Smooth muscle cell (in vitro differentiated cells): ENCODE results near the gene KLF6. TPM values are rescaled to one million over a fixed set of nuclear protein-coding genes. Genes with fewer than 3 reads are reported as not detected.
A peak's percentile ranks its signal among the peaks of the same experiment; 100 is the strongest.

Experiments used
- DNase-seq: peaks from one replicate; lab custom pipeline; 2025; ENCODE audit not compliant: unreplicated experiment; lab: John Stamatoyannopoulos, UW
- H2AFZ ChIP-seq: fragments of 200-600 bp; sonication (generic); 2 replicates; pipeline ENCODE4 v1.6.0; 2016; ENCODE audit warnings: antibody characterized with exemption, low read depth, mild to moderate bottlenecking
- H3F3A ChIP-seq: fragments of 200-600 bp; sonication (generic); 2 replicates; pipeline ENCODE4 v1.6.0; 2017; ENCODE audit warnings: antibody characterized with exemption, low read depth
- H3K27ac ChIP-seq: fragments of 200-600 bp; sonication (generic); 2 replicates; pipeline ENCODE4 v1.5.1; 2016; ENCODE audit warnings: low read depth, mild to moderate bottlenecking
- H3K27me3 ChIP-seq: fragments of 200-600 bp; sonication (generic); 2 replicates; pipeline ENCODE4 v1.6.1; 2016; ENCODE audit warnings: low read depth, mild to moderate bottlenecking
- H3K36me3 ChIP-seq: fragments of 200-600 bp; sonication (generic); 2 replicates; pipeline ENCODE4 v1.5.1; 2016; ENCODE audit warnings: low read depth
- H3K4me1 ChIP-seq: fragments of 200-600 bp; sonication (generic); 2 replicates; pipeline ENCODE4 v1.5.1; 2016; ENCODE audit warnings: low read depth
- H3K4me2 ChIP-seq: fragments of 200-600 bp; sonication (generic); 2 replicates; pipeline ENCODE4 v1.6.0; 2016; ENCODE audit warnings: mild to moderate bottlenecking
- H3K4me3 ChIP-seq: fragments of 200-600 bp; sonication (generic); 2 replicates; pipeline ENCODE4 v1.5.1; 2016; ENCODE audit warnings: mild to moderate bottlenecking
- H3K79me2 ChIP-seq: fragments of 200-600 bp; sonication (generic); 2 replicates; pipeline ENCODE4 v1.6.0; 2016; ENCODE audit warnings: low read depth, mild to moderate bottlenecking
- H3K9ac ChIP-seq: fragments of 200-600 bp; sonication (generic); 2 replicates; pipeline ENCODE4 v1.6.0; 2016; ENCODE audit warnings: low read depth
- H3K9me3 ChIP-seq: fragments of 200-600 bp; sonication (generic); replicated peaks from 2 replicates; pipeline ENCODE4 v1.5.1; 2016; ENCODE audit warnings: low read depth
- H4K20me1 ChIP-seq: fragments of 200-600 bp; sonication (generic); 2 replicates; pipeline ENCODE4 v1.6.0; 2016; ENCODE audit warnings: low read depth
- CTCF ChIP-seq: fragments of 200-600 bp; sonication (generic); IDR thresholded peaks from 2 replicates; pipeline ENCODE4 v1.5.1; 2017; ENCODE audit warnings: borderline replicate concordance, mild to moderate bottlenecking, antibody characterized with exemption; ENCODE audit not compliant: insufficient read depth, poor library complexity, severe bottlenecking
- WGBS: methylation state at CpG from one replicate; pipeline ENCODE4 v1.1.7; 2016; ENCODE audit warnings: low lambda C conversion rate; 5-methylcytosine and 5-hydroxymethylcytosine counted together
- polyA plus RNA-seq: library from polyadenylated mRNA; unstranded; fragments of >200 nt; fragmentation: Nextera tagmentation; extraction: Ambion mirVana; gene quantifications from 2 replicates; pipeline ENCODE4 v1.2.1, GENCODE V29; 2016
- total RNA-seq: library from RNA; depleted of rRNA; stranded (reverse); fragments of >200 nt; gene quantifications from 2 replicates; pipeline ENCODE4 v1.2.3, GENCODE V29; 2014

The KLF6 gene
- total and polyA plus RNA-seq, 2 experiments from 2014 or later: 198 to 519 TPM

GRCh38 chr10:3822541-3823330, 37.7 kb upstream of the KLF6 start:
- H4K20me1 ChIP-seq: no peaks in the 10 kb centered on the region
- H3K4me1 ChIP-seq: peaks cover 7% of the 10 kb centered on the region
- H3K9ac ChIP-seq: no peak overlapping the region
- 64% methylated on average over 10 of the region's 10 CpGs for WGBS
- no peak for TF ChIP-seq CTCF
- DNase-seq: no peak
- H2AFZ ChIP-seq: no peak overlapping the region
- H3F3A ChIP-seq: peaks cover 2% of the 10 kb centered on the region
- no peaks in the 10 kb centered on the region for H3K79me2 ChIP-seq
- no peak overlapping the region for H3K4me3 ChIP-seq
- H3K4me2 ChIP-seq: no peak overlapping the region
- no peaks in the 10 kb centered on the region for H3K9me3 ChIP-seq
- H3K27me3 ChIP-seq: no peaks in the 10 kb centered on the region
- H3K36me3 ChIP-seq: no peaks in the 10 kb centered on the region
- peak overlapping the region; percentile 41 for H3K27ac ChIP-seq

GRCh38 chr10:3820255-3820654, 35.2 kb upstream of the KLF6 start:
- TF ChIP-seq CTCF: no peak
- Histone ChIP-seq H3K4me1 (peaks cover 7% of the 10 kb centered on the region), H3K4me3 (no peak overlapping the region), H2AFZ (no peak overlapping the region), H3K36me3 (no peaks in the 10 kb centered on the region), H3K79me2 (no peaks in the 10 kb centered on the region), H3F3A (no peaks in the 10 kb centered on the region), H3K27ac (peak overlapping the region; percentile 86), H4K20me1 (no peaks in the 10 kb centered on the region), H3K27me3 (no peaks in the 10 kb centered on the region), H3K4me2 (peak overlapping the region; percentile 50), H3K9ac (peak overlapping the region; percentile 61), H3K9me3 (no peaks in the 10 kb centered on the region)
- no peak for DNase-seq
- 14% methylated on average over 8 of the region's 10 CpGs for WGBS

- no peaks in the 10 kb centered on the region for H4K20me1 ChIP-seq
- peaks cover 7% of the 10 kb centered on the region for H3K4me1 ChIP-seq
- WGBS: 64% methylated on average over 5 of the region's 5 CpGs
- H3K9me3 ChIP-seq: no peaks in the 10 kb centered on the region
- H3K79me2 ChIP-seq: no peaks in the 10 kb centered on the region
- no peak overlapping the region for H2AFZ ChIP-seq
- TF ChIP-seq CTCF: no peak
- H3K27ac ChIP-seq: no peak overlapping the region
- DNase-seq: no peak
- H3K36me3 ChIP-seq: no peaks in the 10 kb centered on the region
- H3K4me3 ChIP-seq: no peak overlapping the region
- no peak overlapping the region for H3K9ac ChIP-seq
- no peak overlapping the region for H3K4me2 ChIP-seq
- H3K27me3 ChIP-seq: no peaks in the 10 kb centered on the region
- no peaks in the 10 kb centered on the region for H3F3A ChIP-seq
Observed at GRCh38 chr10:3816995-3817394, 32.0 kb upstream of the KLF6 start.

- Histone ChIP-seq H3K36me3 (no peaks in the 10 kb centered on the region), H3K9ac (no peak overlapping the region), H3K27me3 (no peaks in the 10 kb centered on the region), H3K79me2 (no peaks in the 10 kb centered on the region), H4K20me1 (no peaks in the 10 kb centered on the region), H2AFZ (no peak overlapping the region), H3K4me1 (peaks cover 7% of the 10 kb centered on the region), H3K9me3 (no peaks in the 10 kb centered on the region), H3K4me2 (no peak overlapping the region), H3K27ac (no peak overlapping the region), H3K4me3 (no peak overlapping the region), H3F3A (no peaks in the 10 kb centered on the region)
- over 99% methylated on average over 6 of the region's 6 CpGs for WGBS
- DNase-seq: no peak
- no peak for TF ChIP-seq CTCF
Observed at GRCh38 chr10:3814838-3815220, 29.8 kb upstream of the KLF6 start.
